Tibial nerve (tissue), 4 donors: ENCODE measurements around the gene MAJIN.

Source experiments
- CTCF ChIP-seq, 5 experiments: fragments of 200-600 bp in 3 of 5; fragments of 450-650 bp in 2 of 5; sonication (generic) in 3 of 5; IDR thresholded peaks; one replicate each; pipeline ENCODE4 v1.5.1; 2016 to 2019; ENCODE audit warnings: antibody characterized with exemption in 5 of 5, mild to moderate bottlenecking in 3 of 5, moderate library complexity in 2 of 5
- EP300 ChIP-seq, 2 donors: sonication (generic); formaldehyde crosslinking; IDR thresholded peaks; one replicate each; pipeline ENCODE4 v1.6.1; 2017; ENCODE audit warnings: antibody characterized with exemption in 2 of 2, mild to moderate bottlenecking in 1 of 2
- POLR2A ChIP-seq, 2 donors: fragments of 450-650 bp; IDR thresholded peaks; one replicate each; pipeline ENCODE4 v1.6.1; 2017; ENCODE audit warnings: antibody characterized with exemption in 2 of 2, mild to moderate bottlenecking in 2 of 2, moderate library complexity in 2 of 2

- TF ChIP-seq POLR2A (IDR thresholded peaks at IDR 0.05) (no peak), EP300 (IDR thresholded peaks at IDR 0.05) (no peak), CTCF (IDR thresholded peaks at IDR 0.05) (no peak)
These were observed 48.7 kb downstream of the MAJIN start for GRCh38 chr11:64923151-64923661.
